Stomach (tissue), 9 donors: ENCODE results near the gene RAMACL. TPM values are rescaled to one million over a fixed set of nuclear protein-coding genes. Genes with fewer than 3 reads are reported as not detected.

Experiments
- DNase-seq, 2 donors: peaks; one replicate each; pipeline versions ENCODE4 v3.0.0 to v3.0.0-alpha.2; 2013 to 2019
- H3K27ac ChIP-seq, 5 donors: fragments of 200-600 bp in 4 of 5; sonication (generic) in 4 of 5; one replicate each; pipeline ENCODE4 v1.5.1; 2013 to 2019; ENCODE audit warnings: mild to moderate bottlenecking in 1 of 5, moderate library complexity in 1 of 5
- H3K27me3 ChIP-seq, 3 donors: fragments of 200-600 bp; sonication (generic); one replicate each; pipeline ENCODE4 v1.5.1; 2017 to 2019; ENCODE audit warnings: mixed run types in 1 of 3
- H3K36me3 ChIP-seq, 4 donors: fragments of 200-600 bp; sonication (generic); 1 replicate in 3 of 4; 2 replicates in 1 of 4; pipeline ENCODE4 v1.5.1; 2016 to 2019
- H3K4me1 ChIP-seq, 4 donors: fragments of 200-600 bp; sonication (generic); one replicate each; pipeline ENCODE4 v1.5.1; 2016 to 2019
- H3K4me3 ChIP-seq, 4 donors: fragments of 200-600 bp; sonication (generic) in 3 of 4; one replicate each; pipeline ENCODE4 v1.5.1; 2016 to 2019; ENCODE audit warnings: mild to moderate bottlenecking in 1 of 4
- H3K9me3 ChIP-seq, 4 donors: fragments of 200-600 bp; sonication (generic); one replicate each; pipeline ENCODE4 v1.5.1; 2016 to 2019
- EP300 ChIP-seq: sonication (generic); formaldehyde crosslinking; IDR thresholded peaks from one replicate; pipeline ENCODE4 v1.6.1; 2017; ENCODE audit warnings: antibody characterized with exemption
- POLR2A ChIP-seq, 4 donors: fragments of 450-650 bp; IDR thresholded peaks; one replicate each; pipeline ENCODE4 v1.6.1; 2016; ENCODE audit warnings: antibody characterized with exemption in 4 of 4, control low read depth in 2 of 4, mild to moderate bottlenecking in 1 of 4, moderate library complexity in 1 of 4
- POLR2AphosphoS5 ChIP-seq, 3 donors: sonication (generic); formaldehyde crosslinking; IDR thresholded peaks; one replicate each; pipeline ENCODE4 v1.6.1; 2016; ENCODE audit warnings: antibody characterized with exemption in 3 of 3
- WGBS, 5 donors: extraction: QIAGEN DNeasy Blood & Tissue Kit in 3 of 5; methylation state at CpG; one replicate each; pipeline versions ENCODE4 v1.1.5 to v1.1.7; 2013 to 2018; 5-methylcytosine and 5-hydroxymethylcytosine counted together
- intact Hi-C: fragments of 100-400 bp; cut with DNase I; formaldehyde crosslinking; loops from one replicate; pipeline ENCODE4 v1.15.1; 2023; ENCODE audit warnings: low total_unique reads
- polyA plus RNA-seq, 3 donors: library from polyadenylated mRNA; stranded (reverse); fragments of 200-250 nt; gene quantifications; one replicate each; pipeline ENCODE4 v1.2.3, GENCODE V29; 2013
- total RNA-seq, 5 donors: library from RNA; depleted of rRNA; stranded (reverse); fragments of >200 nt; gene quantifications; one replicate each; pipeline versions ENCODE4 v1.1.0 to v1.2.3, GENCODE V29; 2014 to 2016
- TF ChIP-seq, protein P1 (sequence below), 7 experiments: fragments of 450-650 bp in 4 of 7; fragments of 200-600 bp in 3 of 7; sonication (generic) in 3 of 7; IDR thresholded peaks; one replicate each; pipeline ENCODE4 v1.5.1; 2016 to 2019; ENCODE audit warnings: antibody characterized with exemption in 7 of 7, control low read depth in 2 of 7, mild to moderate bottlenecking in 1 of 7
- donor health status: healthy with polysubstance abuse.
- donor health status: Bipolar disorder and iron deficiency.
- donor health status: healthy.

The RAMACL gene
- total and polyA plus RNA-seq, 8 donors: 0.25 to 9.0 (median 3.5) TPM; not detected in 3

DNA sequence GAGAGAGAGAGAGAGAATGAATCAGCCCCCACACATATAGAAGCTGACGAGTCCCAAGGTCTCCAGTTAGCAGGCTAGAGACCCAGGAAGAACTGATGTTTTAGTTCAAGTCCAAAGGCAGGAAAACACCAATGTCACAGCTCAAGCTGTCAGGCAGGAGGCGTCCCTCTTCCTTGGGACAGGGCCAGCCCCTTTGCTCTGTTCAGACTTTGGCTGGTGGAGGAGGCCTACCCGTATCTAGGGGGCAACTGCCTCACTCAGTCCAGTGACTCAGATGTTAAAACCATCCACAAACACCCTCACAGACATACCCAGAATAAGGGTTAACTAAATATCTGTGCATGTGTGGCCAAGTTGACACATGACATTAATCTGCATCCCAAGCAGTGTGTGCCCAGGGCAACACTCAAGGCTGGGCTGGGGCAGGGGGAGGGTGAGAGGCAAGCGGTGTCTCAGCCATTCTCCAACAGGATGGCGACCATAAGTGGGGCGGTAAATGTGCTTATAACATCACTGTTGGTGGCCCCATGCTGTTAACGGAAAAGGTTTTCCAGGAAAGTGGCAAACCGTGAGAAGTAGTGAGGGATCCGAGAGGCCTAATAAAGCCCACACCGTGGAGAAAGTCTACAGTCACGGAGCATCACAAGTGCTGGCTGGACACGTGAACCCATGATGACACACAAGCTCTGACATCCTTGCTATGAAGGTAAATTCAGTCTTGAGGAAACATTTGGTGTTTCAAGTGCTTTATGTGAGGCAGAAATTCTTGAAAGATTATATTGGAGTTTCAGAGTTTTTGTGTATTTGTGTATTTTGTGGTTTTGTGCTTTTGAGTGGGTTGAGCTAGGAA is 28.1 kb downstream of the RAMACL start:
- H3K4me3 ChIP-seq: no peak overlapping the region
- peak overlapping the region in 1 of 5 donors; percentile 83 for H3K27ac ChIP-seq
- DNase-seq: no peak
- WGBS, 5 donors: 92 to 98% (median 96%) methylated on average over 12 of the region's 12 CpGs
- H3K4me1 ChIP-seq: peaks cover 11 to 48% (median 25%) of the 10 kb centered on the region in 4 donors
- no peaks in the 10 kb centered on the region for H3K9me3 ChIP-seq
- intact Hi-C loops: no loop called here
- no peak for TF ChIP-seq POLR2A (IDR thresholded peaks at IDR 0.05)
- TF ChIP-seq, protein P1, sequence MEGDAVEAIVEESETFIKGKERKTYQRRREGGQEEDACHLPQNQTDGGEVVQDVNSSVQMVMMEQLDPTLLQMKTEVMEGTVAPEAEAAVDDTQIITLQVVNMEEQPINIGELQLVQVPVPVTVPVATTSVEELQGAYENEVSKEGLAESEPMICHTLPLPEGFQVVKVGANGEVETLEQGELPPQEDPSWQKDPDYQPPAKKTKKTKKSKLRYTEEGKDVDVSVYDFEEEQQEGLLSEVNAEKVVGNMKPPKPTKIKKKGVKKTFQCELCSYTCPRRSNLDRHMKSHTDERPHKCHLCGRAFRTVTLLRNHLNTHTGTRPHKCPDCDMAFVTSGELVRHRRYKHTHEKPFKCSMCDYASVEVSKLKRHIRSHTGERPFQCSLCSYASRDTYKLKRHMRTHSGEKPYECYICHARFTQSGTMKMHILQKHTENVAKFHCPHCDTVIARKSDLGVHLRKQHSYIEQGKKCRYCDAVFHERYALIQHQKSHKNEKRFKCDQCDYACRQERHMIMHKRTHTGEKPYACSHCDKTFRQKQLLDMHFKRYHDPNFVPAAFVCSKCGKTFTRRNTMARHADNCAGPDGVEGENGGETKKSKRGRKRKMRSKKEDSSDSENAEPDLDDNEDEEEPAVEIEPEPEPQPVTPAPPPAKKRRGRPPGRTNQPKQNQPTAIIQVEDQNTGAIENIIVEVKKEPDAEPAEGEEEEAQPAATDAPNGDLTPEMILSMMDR (IDR thresholded peaks at IDR 0.05): no peak
- no peak for TF ChIP-seq EP300
- no peaks in the 10 kb centered on the region for H3K27me3 ChIP-seq
- H3K36me3 ChIP-seq: peaks cover 0 to 9% (median 0%) of the 10 kb centered on the region in 4 donors

DNA sequence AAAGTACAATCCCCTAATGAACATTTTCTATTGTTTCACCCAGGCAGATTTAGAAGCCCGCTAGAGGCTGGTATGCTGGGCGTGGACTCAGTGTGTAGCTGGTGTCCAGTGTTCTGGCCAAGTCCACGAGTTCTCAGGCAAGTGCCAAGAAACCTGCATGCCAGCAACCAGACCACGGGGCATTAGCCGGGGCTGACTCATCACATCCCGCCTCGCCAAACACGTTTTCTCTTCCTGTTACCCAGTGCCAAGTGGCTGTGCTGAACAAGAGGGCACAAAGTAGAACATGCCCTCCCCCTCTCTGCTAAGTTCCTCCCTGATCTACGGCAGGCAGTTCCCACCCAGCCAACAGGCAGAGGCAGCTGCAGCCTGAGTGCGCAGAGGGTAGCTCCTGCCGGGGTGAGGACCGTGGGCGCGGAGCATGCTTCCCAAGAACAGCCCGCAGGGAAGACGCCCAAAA is 29.6 kb downstream of the RAMACL start:
- Histone ChIP-seq H3K4me1 (peaks cover 11 to 44% (median 28%) of the 10 kb centered on the region in 4 donors), H3K9me3 (no peaks in the 10 kb centered on the region), H3K4me3 (peak overlapping the region in 2 of 4 donors; percentile 8 to 18), H3K27me3 (no peaks in the 10 kb centered on the region), H3K27ac (peak overlapping the region; percentile 80 to 83 (median 82)), H3K36me3 (peaks cover 0 to 4% (median 0%) of the 10 kb centered on the region in 4 donors)
- 16 to 32% (median 24%) methylated on average over 14 to 16 of the region's 16 CpGs for WGBS, 5 donors
- DNase-seq: peak; percentile 59 to 95
- intact Hi-C loops: no loop called here
- TF ChIP-seq EP300 (peak; percentile 24), POLR2A (IDR thresholded peaks at IDR 0.05) (no peak), POLR2AphosphoS5 (IDR thresholded peaks at IDR 0.05) (peak; percentile 92 to 97 (median 95))
- TF ChIP-seq, protein P1 (IDR thresholded peaks at IDR 0.05): peak in 1 of 7 experiments; percentile 16

DNA sequence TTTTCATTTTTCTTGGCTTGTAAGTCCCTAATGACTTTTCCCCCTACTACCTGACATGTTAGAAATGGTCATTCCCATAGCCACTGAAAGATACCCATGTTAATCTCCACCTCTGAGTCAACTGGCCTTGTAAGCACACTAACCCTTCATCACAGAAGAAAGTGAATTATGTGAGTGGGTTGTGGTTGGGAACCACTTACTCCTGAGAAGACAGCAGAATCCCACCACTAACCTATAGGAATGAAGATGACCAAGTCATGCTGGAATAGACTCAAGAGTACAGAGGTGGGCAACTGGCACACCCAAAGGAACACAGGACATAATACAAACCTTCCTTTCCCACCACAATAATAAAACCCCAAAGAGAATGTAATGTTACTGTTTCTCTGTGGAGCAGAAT is 30.1 kb downstream of the RAMACL start:
- peak overlapping the region in 4 of 5 donors; percentile 80 to 83 (median 82) for H3K27ac ChIP-seq
- TF ChIP-seq POLR2AphosphoS5 (IDR thresholded peaks at IDR 0.05) (no peak), POLR2A (IDR thresholded peaks at IDR 0.05) (no peak), EP300 (no peak)
- TF ChIP-seq, protein P1 (IDR thresholded peaks at IDR 0.05): no peak

DNA sequence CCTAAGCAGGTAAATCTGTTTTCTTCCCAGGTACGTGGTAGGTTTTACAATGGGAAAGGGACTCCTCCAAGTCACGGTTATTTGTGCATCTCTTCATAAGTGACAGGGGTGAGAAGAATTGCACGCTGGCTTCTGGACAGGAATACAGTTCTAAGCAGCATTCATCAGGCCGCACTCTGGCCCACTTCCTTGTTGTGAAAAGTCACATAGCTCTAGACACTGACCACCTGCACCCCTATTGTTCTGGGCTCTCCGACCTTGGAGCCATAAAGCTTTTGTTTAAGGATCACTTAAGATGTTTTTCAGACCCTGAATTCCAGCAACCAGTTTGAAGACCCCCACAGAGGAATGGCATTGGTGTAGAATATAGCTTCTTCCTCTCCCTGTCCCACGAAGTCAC is 31.4 kb downstream of the RAMACL start:
- 80 to 89% (median 84%) methylated on average over 6 of the region's 6 CpGs for WGBS, 5 donors
- no peak for TF ChIP-seq POLR2A (IDR thresholded peaks at IDR 0.05)
- TF ChIP-seq, protein P1 (IDR thresholded peaks at IDR 0.05): no peak
- no peak for TF ChIP-seq EP300
- TF ChIP-seq POLR2AphosphoS5 (IDR thresholded peaks at IDR 0.05): no peak
- Histone ChIP-seq H3K4me1 (peaks cover 7 to 44% (median 25%) of the 10 kb centered on the region in 4 donors), H3K9me3 (no peaks in the 10 kb centered on the region), H3K27me3 (no peaks in the 10 kb centered on the region), H3K27ac (peak overlapping the region in 4 of 5 donors; percentile 25 to 83 (median 68)), H3K4me3 (no peak overlapping the region), H3K36me3 (peaks cover 0 to 2% (median 0%) of the 10 kb centered on the region in 4 donors)
- intact Hi-C loops: no loop called here
- DNase-seq: peak in 1 of 2 donors; percentile 25

More for the DNA sequence above, 30.1 kb downstream of the RAMACL start:
- no peaks in the 10 kb centered on the region for H3K9me3 ChIP-seq
- no peaks in the 10 kb centered on the region for H3K27me3 ChIP-seq
- H3K4me1 ChIP-seq: peaks cover 7 to 44% (median 25%) of the 10 kb centered on the region in 4 donors
- peaks cover 0 to 4% (median 0%) of the 10 kb centered on the region in 4 donors for H3K36me3 ChIP-seq
- intact Hi-C loops: no loop called here
- no peak overlapping the region for H3K4me3 ChIP-seq
- DNase-seq: no peak
